H1 (cell line): ENCODE results near the gene ARHGEF1. TPM values are rescaled to one million over a fixed set of nuclear protein-coding genes. Genes with fewer than 3 reads are reported as not detected.

Experiments used
- CTCF ChIA-PET: fragments of 300-600 bp; sonication (Branson Sonifier 250); formaldehyde crosslinking; loops from one replicate; lab custom pipeline; 2021; ENCODE audit not compliant: partially characterized antibody; lab: Charles Lee
- POLR2A ChIA-PET: fragments of 300-600 bp; sonication (Branson Sonifier 250); formaldehyde crosslinking; loops from one replicate; lab custom pipeline; 2021; ENCODE audit warnings: inconsistent platforms; ENCODE audit not compliant: partially characterized antibody; lab: Charles Lee
- DNase-seq, 2 experiments: peaks; one replicate each; pipeline versions ENCODE4 v3.0.0 to v3.0.0-alpha.2; 2010 to 2022; ENCODE audit warnings: low spot score in 2 of 2, low read depth in 1 of 2, mixed read lengths in 1 of 2
- FAIRE-seq: peaks from 2 replicates; lab custom pipeline; 2011; peaks lifted over from hg19 to GRCh38; lab: Jason Lieb, UNC
- H2AFZ ChIP-seq: 2 replicates; pipeline ENCODE4 v1.8.1; 2012; ENCODE audit warnings: low read length, inconsistent platforms
- H2AK5ac ChIP-seq: 2 replicates; pipeline ENCODE4 v1.6.1; 2013; ENCODE audit warnings: low read depth, low read length
- H2BK120ac ChIP-seq: replicated peaks from 2 replicates; pipeline ENCODE3; 2013; ENCODE audit warnings: low read depth, low read length, inconsistent platforms
- H2BK12ac ChIP-seq: 2 replicates; pipeline ENCODE4 v1.6.1; 2013; ENCODE audit warnings: low read depth, low read length
- H2BK15ac ChIP-seq: 2 replicates; pipeline ENCODE4 v1.6.1; 2013; ENCODE audit warnings: low read length
- H2BK20ac ChIP-seq: 2 replicates; pipeline ENCODE4 v1.6.1; 2013; ENCODE audit warnings: low read length
- H2BK5ac ChIP-seq: 2 replicates; pipeline ENCODE4 v1.6.1; 2013; ENCODE audit warnings: low read depth, low read length
- H3K14ac ChIP-seq: 2 replicates; pipeline ENCODE4 v1.6.1; 2013; ENCODE audit warnings: inconsistent platforms; ENCODE audit not compliant: insufficient read length
- H3K18ac ChIP-seq: 2 replicates; pipeline ENCODE4 v1.6.1; 2013; ENCODE audit warnings: low read length; ENCODE audit errors: extremely low read depth
- H3K23ac ChIP-seq: 2 replicates; pipeline ENCODE4 v1.6.1; 2013; ENCODE audit warnings: inconsistent platforms; ENCODE audit not compliant: insufficient read length
- H3K23me2 ChIP-seq: 2 replicates; pipeline ENCODE4 v1.6.1; 2013; ENCODE audit warnings: low read depth, low read length
- H3K27ac ChIP-seq: 2 replicates; pipeline ENCODE4 v1.6.1; 2011; ENCODE audit warnings: low read depth, low read length, inconsistent platforms
- H3K27me3 ChIP-seq, 4 experiments: replicated peaks in 1 of 4; 1 replicate in 1 of 4; 2 replicates in 3 of 4; pipeline versions ENCODE4 v1.6.1 to v1.8.1; 2011 to 2013; ENCODE audit warnings: low read length in 3 of 4, mild to moderate bottlenecking in 3 of 4, inconsistent platforms in 2 of 4, mixed read lengths in 2 of 4, moderate library complexity in 1 of 4; ENCODE audit not compliant: control insufficient read depth in 3 of 4, insufficient read depth in 3 of 4; ENCODE audit errors: extremely low read depth in 1 of 4
- H3K36me3 ChIP-seq, 4 experiments: 2 replicates each; pipeline versions ENCODE4 v1.6.1 to v1.8.1; 2011 to 2013; ENCODE audit warnings: mild to moderate bottlenecking in 4 of 4, low read length in 3 of 4, moderate library complexity in 2 of 4, control low read depth in 1 of 4, inconsistent platforms in 1 of 4; ENCODE audit not compliant: insufficient read depth in 4 of 4, control insufficient read depth in 2 of 4
- H3K4ac ChIP-seq: replicated peaks from 2 replicates; pipeline ENCODE3; 2013; ENCODE audit warnings: low read length, low read depth, mixed read lengths, inconsistent platforms; ENCODE audit not compliant: insufficient read length
- H3K4me1 ChIP-seq, 4 experiments: replicated peaks in 1 of 4; 1 replicate in 1 of 4; 2 replicates in 3 of 4; pipeline versions ENCODE4 v1.6.1 to v1.8.1; 2011 to 2013; ENCODE audit warnings: low read length in 3 of 4, inconsistent platforms in 2 of 4, mixed read lengths in 1 of 4; ENCODE audit not compliant: insufficient read depth in 4 of 4, control insufficient read depth in 3 of 4
- H3K4me2 ChIP-seq, 2 experiments: 2 replicates each; pipeline versions ENCODE4 v1.6.1 to v1.8.1; 2011 to 2013; ENCODE audit warnings: low read depth in 2 of 2, low read length in 2 of 2, control low read depth in 1 of 2, inconsistent platforms in 1 of 2, mild to moderate bottlenecking in 1 of 2; ENCODE audit not compliant: insufficient read depth in 1 of 2
- H3K4me3 ChIP-seq, 4 experiments: fragments of 200-600, 300-600 bp in 1 of 4; sonication (generic), shearing (Covaris generic), sonication (Bioruptor Twin) in 1 of 4; 2 replicates each; pipeline versions ENCODE4 v1.5.1 to v1.8.1; 2011 to 2016; ENCODE audit warnings: low read length in 4 of 4, low read depth in 3 of 4, control low read depth in 2 of 4, inconsistent platforms in 2 of 4, mild to moderate bottlenecking in 2 of 4, mixed read lengths in 1 of 4, moderate library complexity in 1 of 4; ENCODE audit not compliant: insufficient read depth in 2 of 4; ENCODE audit errors: extremely low read depth in 1 of 4
- H3K56ac ChIP-seq: replicated peaks from 2 replicates; pipeline ENCODE3; 2013; ENCODE audit warnings: low read depth, mild to moderate bottlenecking, mixed read lengths, low read length, inconsistent platforms; ENCODE audit not compliant: insufficient read length
- H3K79me1 ChIP-seq: 2 replicates; pipeline ENCODE4 v1.6.1; 2013; ENCODE audit warnings: low read depth, low read length, control low read depth
- H3K79me2 ChIP-seq, 2 experiments: 2 replicates each; pipeline versions ENCODE4 v1.6.1 to v1.8.1; 2012 to 2013; ENCODE audit warnings: low read length in 2 of 2, mild to moderate bottlenecking in 2 of 2, inconsistent platforms in 1 of 2; ENCODE audit not compliant: insufficient read depth in 2 of 2, control insufficient read depth in 1 of 2
- H3K9ac ChIP-seq, 4 experiments: replicated peaks in 1 of 4; 1 replicate in 1 of 4; 2 replicates in 3 of 4; pipeline versions ENCODE4 v1.6.1 to v1.8.1; 2011 to 2013; ENCODE audit warnings: low read depth in 3 of 4, low read length in 3 of 4, control low read depth in 2 of 4, mild to moderate bottlenecking in 2 of 4, moderate library complexity in 2 of 4, inconsistent platforms in 1 of 4; ENCODE audit errors: extremely low read depth in 1 of 4
- H3K9me3 ChIP-seq, 2 experiments: 2 replicates each; pipeline versions ENCODE4 v1.6.1 to v1.8.1; 2012 to 2013; ENCODE audit warnings: mild to moderate bottlenecking in 2 of 2, moderate library complexity in 2 of 2, control low read depth in 1 of 2, inconsistent platforms in 1 of 2, low read depth in 1 of 2, low read length in 1 of 2, mixed read lengths in 1 of 2; ENCODE audit not compliant: insufficient read depth in 2 of 2
- H4K20me1 ChIP-seq, 2 experiments: replicated peaks in 1 of 2; 2 replicates each; pipeline versions ENCODE3 to v1.8.1; 2011 to 2013; ENCODE audit warnings: inconsistent platforms in 2 of 2, low read length in 2 of 2, mild to moderate bottlenecking in 1 of 2; ENCODE audit not compliant: insufficient read depth in 2 of 2, control insufficient read depth in 1 of 2
- H4K5ac ChIP-seq: 2 replicates; pipeline ENCODE4 v1.6.1; 2013; ENCODE audit warnings: low read length, low read depth, mixed read lengths, inconsistent platforms; ENCODE audit not compliant: insufficient read length
- H4K8ac ChIP-seq: 2 replicates; pipeline ENCODE4 v1.8.0; 2013; ENCODE audit warnings: mild to moderate bottlenecking, moderate library complexity, low read length, inconsistent platforms; ENCODE audit not compliant: insufficient read depth; ENCODE audit errors: extremely low read depth
- H4K91ac ChIP-seq: replicated peaks from 2 replicates; pipeline ENCODE3; 2013; ENCODE audit warnings: low read length, mixed read lengths, inconsistent platforms; ENCODE audit not compliant: insufficient read length
- ATF3 ChIP-seq: IDR thresholded peaks from 2 replicates; pipeline ENCODE4 v1.6.1; 2011; ENCODE audit warnings: low read depth, mild to moderate bottlenecking, low read length; ENCODE audit not compliant: insufficient read depth
- CTBP2 ChIP-seq: IDR thresholded peaks from 2 replicates; pipeline ENCODE4 v1.7.0; 2011; ENCODE audit warnings: borderline replicate concordance, mild to moderate bottlenecking, moderate library complexity, mixed read lengths, low read length; ENCODE audit not compliant: insufficient read depth, insufficient read length
- GTF2F1 ChIP-seq: IDR thresholded peaks from 2 replicates; pipeline ENCODE4 v1.6.1; 2012; ENCODE audit warnings: low read depth, low read length, improper control_type of control experiment, borderline replicate concordance
- JUND ChIP-seq: IDR thresholded peaks from 2 replicates; pipeline ENCODE4 v1.6.1; 2011; ENCODE audit warnings: mild to moderate bottlenecking, improper control_type of control experiment, low read length
- KDM4A ChIP-seq: IDR thresholded peaks from one replicate; pipeline ENCODE4 v1.7.1; 2012; ENCODE audit warnings: low read depth, mild to moderate bottlenecking, moderate library complexity, low read length, inconsistent platforms; ENCODE audit not compliant: severe bottlenecking
- POU5F1 ChIP-seq: IDR thresholded peaks from 2 replicates; pipeline ENCODE4 v1.6.1; 2011; ENCODE audit warnings: low read depth, mild to moderate bottlenecking, low read length, moderate library complexity
- RBBP5 ChIP-seq: IDR thresholded peaks from 2 replicates; pipeline ENCODE4 v1.7.1; 2012; ENCODE audit warnings: low read depth, mild to moderate bottlenecking, inconsistent platforms, low read length, moderate library complexity, borderline replicate concordance
- RNF2 ChIP-seq: fragments of 200-900, 300-1000 bp; sonication (generic); IDR thresholded peaks from 2 replicates; pipeline ENCODE4 v1.7.1; 2016; ENCODE audit warnings: borderline replicate concordance, low read depth, mild to moderate bottlenecking, antibody characterized with exemption, low read length; ENCODE audit not compliant: poor library complexity, severe bottlenecking; ENCODE audit errors: missing control alignments
- SIX5 ChIP-seq: IDR thresholded peaks from 2 replicates; pipeline ENCODE4 v1.6.1; 2011; ENCODE audit warnings: mild to moderate bottlenecking, low read depth, low read length
- SUZ12 ChIP-seq: fragments of 200-600 bp; sonication (generic); IDR thresholded peaks from 2 replicates; pipeline ENCODE4 v1.6.1; 2012; ENCODE audit warnings: mild to moderate bottlenecking, inconsistent platforms, low read length, moderate library complexity, mixed read lengths
- TAF7 ChIP-seq: optimal IDR thresholded peaks from 2 replicates; pipeline ENCODE3; 2011; ENCODE audit warnings: low read depth, mild to moderate bottlenecking, inconsistent platforms, low read length, moderate library complexity, borderline replicate concordance
- YY1 ChIP-seq: IDR thresholded peaks from 2 replicates; pipeline ENCODE4 v1.6.1; 2011; ENCODE audit warnings: low read depth, mild to moderate bottlenecking, low read length
- WGBS, 2 experiments: shearing (Covaris generic) in 1 of 2; methylation state at CpG; one replicate each; pipeline versions ENCODE4 v1.1.6 to v1.1.7; 2013 to 2015; ENCODE audit warnings: low lambda C conversion rate in 2 of 2, mixed read lengths in 2 of 2, inconsistent platforms in 1 of 2, low coverage in 1 of 2, missing lambda C conversion rate in 1 of 2; ENCODE audit not compliant: insufficient replicate concordance in 2 of 2, insufficient coverage in 1 of 2, insufficient read length in 1 of 2; ENCODE audit errors: extremely low coverage in 1 of 2, missing lambda C conversion rate in 1 of 2; 5-methylcytosine and 5-hydroxymethylcytosine counted together
- polyA plus RNA-seq, 7 experiments: library from polyadenylated mRNA; depleted of rRNA in 3 of 7; stranded (reverse) in 5 of 7; unstranded in 2 of 7; fragments of >200 nt in 5 of 7; fragments of 200-250 nt in 2 of 7; gene quantifications; 1 replicate in 5 of 7; 2 replicates in 1 of 7; 4 replicates in 1 of 7; pipeline versions ENCODE4 v1.2.1 to v1.2.3, GENCODE V29; 2011 to 2013; ENCODE audit warnings: missing spikeins in 2 of 7, mixed read lengths in 2 of 7
- total RNA-seq: library from RNA; stranded (reverse); fragmentation: NEBNext Ultra II Directional; extraction: Animal tissue kit (Norgen Biotek cat#: 25700); gene quantifications from 2 replicates; pipeline ENCODE4 v1.2.1, GENCODE V29; 2021

Gene ARHGEF1
- total and polyA plus RNA-seq, 2 of the 8 experiments (the other 6 are each of a cell fraction or from before 2014, with no cell fraction given): 23.0 to 49.0 TPM

- no peaks in the 10 kb centered on the region for H3K79me2 ChIP-seq
- H2AFZ ChIP-seq: no peak overlapping the region
- H3K14ac ChIP-seq: no peak overlapping the region
- ChIA-PET POLR2A (interaction anchor here (0.6 to 3.3 kb wide), 8 partner anchors 8 to 37 kb away, joined by 3 to 10 read pairs (median 4); no protein-coding TSS in a partner anchor), CTCF (interaction anchor here (0.8 to 1.2 kb wide), 3 partner anchors 12 to 33 kb away, joined by 3 read pairs; partner anchors contain the start of gene ARHGEF1)
- 92% methylated on average over 13 of the region's 24 CpGs; no CpG with 5 or more reads in 1 of the 2 experiments for WGBS, 2 experiments
- DNase-seq (no peak), FAIRE-seq (no peak)
- no peak overlapping the region for H3K4me2 ChIP-seq
- H3K23me2 ChIP-seq: no peaks in the 10 kb centered on the region
- no peak overlapping the region for H2BK120ac ChIP-seq
- H3K27me3 ChIP-seq: no peaks in the 10 kb centered on the region
- no peak overlapping the region for H4K91ac ChIP-seq
- no peak overlapping the region for H3K56ac ChIP-seq
- H3K4me3 ChIP-seq: no peak overlapping the region
- H3K79me1 ChIP-seq: no peaks in the 10 kb centered on the region
- no peak overlapping the region for H2AK5ac ChIP-seq
- H3K36me3 ChIP-seq: peaks cover 6 to 12% (median 7%) of the 10 kb centered on the region in 4 experiments; a peak in 5 of 8 replicates
- H3K27ac ChIP-seq: no peak overlapping the region
- H3K4ac ChIP-seq: no peak overlapping the region
- H4K5ac ChIP-seq: no peak overlapping the region
- no peak overlapping the region for H3K9ac ChIP-seq
- H4K8ac ChIP-seq: no peak overlapping the region; the same call in 1 of the 2 replicates
- no peaks in the 10 kb centered on the region for H3K9me3 ChIP-seq
- no peak overlapping the region for H2BK5ac ChIP-seq
- H2BK20ac ChIP-seq: no peak overlapping the region
- H2BK12ac ChIP-seq: no peak overlapping the region
- no peak overlapping the region for H3K18ac ChIP-seq
- H2BK15ac ChIP-seq: no peak overlapping the region
- no peak overlapping the region for H3K23ac ChIP-seq
- H3K4me1 ChIP-seq: peaks cover 0 to 5% (median 1%) of the 10 kb centered on the region in 4 experiments; a peak in 1 of 7 replicates
- peaks cover 0 to 3% of the 10 kb centered on the region in 2 experiments for H4K20me1 ChIP-seq
- TF ChIP-seq GTF2F1 (no peak), POU5F1 (no peak), CTBP2 (no peak), KDM4A (no peak), JUND (no peak), SIX5 (no peak), ATF3 (no peak), TAF7 (no peak), RNF2 (no peak), YY1 (no peak), RBBP5 (no peak), SUZ12 (no peak)
Observed at GRCh38 chr19:41897820-41898219, 14.8 kb downstream of the ARHGEF1 start.
